WTC11 (cell line): Measurements from ENCODE around the gene HDGFL2. TPM values are rescaled to one million over a fixed set of nuclear protein-coding genes. Genes with fewer than 3 reads are reported as not detected.

Experiments
- ATAC-seq: fragments of 200-7000 bp; cut with Tn5 transposase; 2 replicates; pipeline ENCODE4 v1.10.0; 2021; ENCODE audit warnings: mild to moderate bottlenecking, moderate library complexity
- CTCF ChIA-PET: fragments of 300-600 bp; sonication (Branson Sonifier 250); formaldehyde crosslinking; loops from one replicate; lab custom pipeline; 2021; ENCODE audit warnings: antibody characterized with exemption; lab: Charles Lee
- POLR2A ChIA-PET: fragments of 350-600 bp; sonication (Branson Sonifier 250); formaldehyde crosslinking; loops from one replicate; lab custom pipeline; 2021; ENCODE audit warnings: antibody characterized with exemption; lab: Charles Lee
- DNase-seq: peaks from one replicate; pipeline ENCODE4 v3.0.0; 2021; ENCODE audit warnings: low spot score
- H3K27ac Mint-ChIP-seq: 2 replicates; pipeline ENCODE4 v1.8.0; 2021; ENCODE audit warnings: mixed read lengths
- H3K27me3 Mint-ChIP-seq: 2 replicates; pipeline ENCODE4 v1.8.0; 2021; ENCODE audit warnings: low read depth, mild to moderate bottlenecking, moderate library complexity, mixed read lengths
- H3K36me3 Mint-ChIP-seq: 2 replicates; pipeline ENCODE4 v1.8.0; 2021; ENCODE audit warnings: mixed read lengths
- H3K4me1 Mint-ChIP-seq: 2 replicates; pipeline ENCODE4 v1.8.0; 2022; ENCODE audit warnings: mixed read lengths
- H3K4me3 Mint-ChIP-seq: 2 replicates; pipeline ENCODE4 v1.8.0; 2021; ENCODE audit warnings: mild to moderate bottlenecking, moderate library complexity, mixed read lengths
- H3K9me3 Mint-ChIP-seq: 2 replicates; pipeline ENCODE4 v1.8.0; 2021; ENCODE audit warnings: mixed read lengths
- AR ChIP-seq: fragments of 250-450 bp; sonication (Bioruptor Pico); IDR thresholded peaks from 2 replicates; pipeline ENCODE4 v1.9.0; 2021; ENCODE audit warnings: mild to moderate bottlenecking
- ARID4B ChIP-seq: sonication (generic); formaldehyde crosslinking; IDR thresholded peaks from 2 replicates; pipeline ENCODE4 v1.8.0; 2023; ENCODE audit warnings: missing genetic modification reagents, mild to moderate bottlenecking, borderline replicate concordance
- ATF3 ChIP-seq: sonication (generic); formaldehyde crosslinking; conservative IDR thresholded peaks from 2 replicates; pipeline ENCODE4 v1.8.1; 2022; ENCODE audit warnings: mild to moderate bottlenecking, missing genetic modification reagents
- ATF6 ChIP-seq: sonication (generic); formaldehyde crosslinking; IDR thresholded peaks from 2 replicates; pipeline ENCODE4 v1.8.1; 2023; ENCODE audit warnings: mild to moderate bottlenecking, missing genetic modification reagents
- EMX1 ChIP-seq: fragments of 250-450 bp; sonication (Bioruptor Pico); IDR thresholded peaks from 2 replicates; pipeline ENCODE4 v1.8.0; 2021; ENCODE audit warnings: mild to moderate bottlenecking
- ERG ChIP-seq: fragments of 250-450 bp; sonication (Bioruptor Pico); IDR thresholded peaks from 2 replicates; pipeline ENCODE4 v1.8.0; 2021; ENCODE audit warnings: mild to moderate bottlenecking
- FOXJ3 ChIP-seq: sonication (generic); formaldehyde crosslinking; IDR thresholded peaks from 2 replicates; pipeline ENCODE4 v1.9.0; 2021; ENCODE audit warnings: missing genetic modification reagents, mild to moderate bottlenecking, borderline replicate concordance
- FOXP1 ChIP-seq: sonication (generic); formaldehyde crosslinking; IDR thresholded peaks from 2 replicates; pipeline ENCODE4 v1.8.0; 2022; ENCODE audit warnings: missing genetic modification reagents, mild to moderate bottlenecking, moderate library complexity, borderline replicate concordance
- IRF2 ChIP-seq: sonication (generic); formaldehyde crosslinking; IDR thresholded peaks from 2 replicates; pipeline ENCODE4 v1.8.0; 2022; ENCODE audit warnings: low read depth, missing genetic modification reagents, borderline replicate concordance
- KAT7 ChIP-seq: sonication (generic); formaldehyde crosslinking; IDR thresholded peaks from 2 replicates; pipeline ENCODE4 v1.8.1; 2023; ENCODE audit warnings: missing genetic modification reagents, mild to moderate bottlenecking, borderline replicate concordance
- MAX ChIP-seq: sonication (generic); formaldehyde crosslinking; IDR thresholded peaks from 2 replicates; pipeline ENCODE4 v1.8.0; 2022; ENCODE audit warnings: mild to moderate bottlenecking, missing genetic modification reagents
- MYBL2 ChIP-seq: sonication (generic); formaldehyde crosslinking; IDR thresholded peaks from 2 replicates; pipeline ENCODE4 v1.8.1; 2023; ENCODE audit warnings: mild to moderate bottlenecking, moderate library complexity, missing genetic modification reagents
- NFATC4 ChIP-seq: fragments of 250-450 bp; sonication (Bioruptor Pico); IDR thresholded peaks from 2 replicates; pipeline ENCODE4 v1.9.0; 2021; ENCODE audit warnings: mild to moderate bottlenecking
- NR1H2 ChIP-seq: sonication (generic); formaldehyde crosslinking; IDR thresholded peaks from 2 replicates; pipeline ENCODE4 v1.9.0; 2021; ENCODE audit warnings: mild to moderate bottlenecking, moderate library complexity, missing genetic modification reagents
- OVOL2 ChIP-seq: fragments of 250-450 bp; sonication (Bioruptor Pico); IDR thresholded peaks from 2 replicates; pipeline ENCODE4 v1.9.0; 2021; ENCODE audit warnings: mild to moderate bottlenecking, borderline replicate concordance
- PRRX2 ChIP-seq: fragments of 250-450 bp; sonication (Bioruptor Pico); IDR thresholded peaks from 2 replicates; pipeline ENCODE4 v1.8.0; 2021; ENCODE audit warnings: mild to moderate bottlenecking
- RORB ChIP-seq: fragments of 250-450 bp; sonication (Bioruptor Pico); IDR thresholded peaks from 2 replicates; pipeline ENCODE4 v1.9.0; 2021; ENCODE audit warnings: mild to moderate bottlenecking
- SOX15 ChIP-seq: fragments of 250-450 bp; sonication (Bioruptor Pico); IDR thresholded peaks from 2 replicates; pipeline ENCODE4 v1.9.0; 2021; ENCODE audit warnings: mild to moderate bottlenecking
- TEAD4 ChIP-seq: sonication (generic); formaldehyde crosslinking; IDR thresholded peaks from 2 replicates; pipeline ENCODE4 v1.8.0; 2022; ENCODE audit warnings: mild to moderate bottlenecking, missing genetic modification reagents
- ZBTB21 ChIP-seq: sonication (generic); formaldehyde crosslinking; IDR thresholded peaks from 2 replicates; pipeline ENCODE4 v1.8.1; 2023; ENCODE audit warnings: mild to moderate bottlenecking, missing genetic modification reagents, borderline replicate concordance
- ZNF138 ChIP-seq: sonication (generic); formaldehyde crosslinking; conservative IDR thresholded peaks from 2 replicates; pipeline ENCODE4 v1.8.1; 2022; ENCODE audit warnings: mild to moderate bottlenecking, moderate library complexity, missing genetic modification reagents
- ZNF232 ChIP-seq: sonication (generic); formaldehyde crosslinking; IDR thresholded peaks from 2 replicates; pipeline ENCODE4 v1.8.0; 2022; ENCODE audit warnings: mild to moderate bottlenecking, missing genetic modification reagents
- ZNF281 ChIP-seq: sonication (generic); formaldehyde crosslinking; IDR thresholded peaks from 2 replicates; pipeline ENCODE4 v1.8.0; 2023; ENCODE audit warnings: mild to moderate bottlenecking, missing genetic modification reagents
- ZNF317 ChIP-seq: sonication (generic); formaldehyde crosslinking; IDR thresholded peaks from 2 replicates; pipeline ENCODE4 v1.8.1; 2023; ENCODE audit warnings: low read depth, mild to moderate bottlenecking, moderate library complexity, missing genetic modification reagents, borderline replicate concordance
- total RNA-seq: library from RNA; stranded (reverse); gene quantifications from 3 replicates; pipeline ENCODE4 v1.2.3, GENCODE V29; 2021

The HDGFL2 gene
- total RNA-seq, 1 experiment from 2014 or later = 115 TPM

- H3K27ac Mint-ChIP-seq = no peak overlapping the region
- ATAC-seq (no peak), DNase-seq (no peak)
- ChIA-PET POLR2A (no interaction called here), CTCF (no interaction called here)
- H3K4me3 Mint-ChIP-seq = no peak overlapping the region
- no peaks in the 10 kb centered on the region for H3K9me3 Mint-ChIP-seq
- no peak for TF ChIP-seq ATF3
- no peak for TF ChIP-seq NFATC4 (CRISPR knock-in tag)
- TF ChIP-seq TEAD4 = no peak
- TF ChIP-seq MYBL2 = no peak
- no peak for TF ChIP-seq KAT7
- no peak for TF ChIP-seq MAX (CRISPR knock-in tag)
- no peak for TF ChIP-seq ERG (CRISPR knock-in tag)
- no peak for TF ChIP-seq PRRX2
- TF ChIP-seq ARID4B (CRISPR knock-in tag) = no peak
- TF ChIP-seq EMX1 (CRISPR knock-in tag) = no peak
- TF ChIP-seq OVOL2 = no peak
- no peak for TF ChIP-seq ZNF317 (CRISPR knock-in tag)
- no peak for TF ChIP-seq NR1H2 (CRISPR knock-in tag)
- TF ChIP-seq ZNF281 (CRISPR knock-in tag) = no peak
- TF ChIP-seq SOX15 (CRISPR knock-in tag) = no peak
- TF ChIP-seq ZBTB21 = no peak
- H3K36me3 Mint-ChIP-seq = no peaks in the 10 kb centered on the region
- H3K4me1 Mint-ChIP-seq = no peaks in the 10 kb centered on the region
- H3K27me3 Mint-ChIP-seq = peaks cover 90% of the 10 kb centered on the region
Observed at GRCh38 chr19:4511300-4512054, 39.4 kb downstream of the HDGFL2 start.

GRCh38 chr19:4512070-4512469 lies 40.0 kb downstream of the HDGFL2 start:
- H3K27ac Mint-ChIP-seq = no peak overlapping the region
- ATAC-seq (no peak), DNase-seq (no peak)
- ChIA-PET CTCF (no interaction called here), POLR2A (no interaction called here)
- H3K36me3 Mint-ChIP-seq = no peaks in the 10 kb centered on the region
- H3K9me3 Mint-ChIP-seq = no peaks in the 10 kb centered on the region
- H3K4me1 Mint-ChIP-seq = no peaks in the 10 kb centered on the region
- no peak overlapping the region for H3K4me3 Mint-ChIP-seq
- peaks cover 88% of the 10 kb centered on the region for H3K27me3 Mint-ChIP-seq
- TF ChIP-seq ATF6 (CRISPR knock-in tag) (no peak), FOXJ3 (CRISPR knock-in tag) (no peak), FOXP1 (CRISPR knock-in tag) (no peak), ZNF232 (CRISPR knock-in tag) (no peak), AR (CRISPR knock-in tag) (no peak), ZNF138 (no peak), IRF2 (CRISPR knock-in tag) (no peak), RORB (CRISPR knock-in tag) (no peak)
